Measurements from ENCODE around the gene FOXO1. TPM values are rescaled to one million over a fixed set of nuclear protein-coding genes. Genes with fewer than 3 reads are reported as not detected.

Gene FOXO1
- total RNA-seq, 2 experiments from 2014 or later = 29.2 to 42.1 TPM

- Histone ChIP-seq H3K4me2 (ENCODE audit: low read length) (no peak overlapping the region), H3K4me3 (ENCODE audit: low read depth, low read length, poor library complexity, severe bottlenecking) (no peak overlapping the region), H3K27ac (ENCODE audit: low read depth, low read length, poor library complexity, severe bottlenecking) (no peak overlapping the region), H3K9me3 (ENCODE audit: low read length) (no peaks in the 10 kb centered on the region), H4K20me1 (ENCODE audit: insufficient read depth, low read length) (peaks cover 27% of the 10 kb centered on the region), H3K79me2 (ENCODE audit: insufficient read depth, low read depth, low read length) (peaks cover 100% of the 10 kb centered on the region), H2AFZ (ENCODE audit: low read length) (no peak overlapping the region), H3K4me1 (ENCODE audit: insufficient read depth, low read length, poor library complexity, severe bottlenecking) (peaks cover 45% of the 10 kb centered on the region), H3K36me3 (ENCODE audit: insufficient read depth, low read length) (peaks cover 43% of the 10 kb centered on the region), H3K9me2 (ENCODE audit: insufficient read depth, low read length) (no peaks in the 10 kb centered on the region)
- intact Hi-C loops (cut with micrococcal nuclease; ENCODE audit: unreplicated experiment) = no loop called here
- ChIA-PET CTCF (ENCODE audit: unreplicated experiment) (no interaction called here), POLR2A (interaction anchor here (0.6 to 1.1 kb wide), 5 partner anchors 8 to 1289 kb away, joined by 3 to 6 read pairs (median 3); no protein-coding TSS in a partner anchor)
- no peak for DNase-seq (ENCODE audit: low spot score)
- BruUV-seq (replicated peaks) = no TSS peak
- TF ChIP-seq CTCF (conservative IDR thresholded peaks at IDR 0.05; ENCODE audit: low read length) (no peak), EZH2phosphoT487 (IDR thresholded peaks at IDR 0.05; ENCODE audit: borderline replicate concordance, low read depth, low read length) (no peak)
These were observed 44.2 kb downstream of the FOXO1 start for GRCh38 chr13:40622246-40622645.

GRCh38 chr13:40619479-40619814 lies 47.0 kb downstream of the FOXO1 start:
- BruUV-seq (replicated peaks) = no TSS peak
- H3K27ac ChIP-seq (ENCODE audit: low read depth, low read length, poor library complexity, severe bottlenecking) = no peak overlapping the region

More at GRCh38 chr13:40619479-40619814, 47.0 kb downstream of the FOXO1 start:
- intact Hi-C loops (cut with micrococcal nuclease; ENCODE audit: unreplicated experiment) = no loop called here
- no peak for DNase-seq (ENCODE audit: low spot score)
- no peak overlapping the region for H3K4me2 ChIP-seq (ENCODE audit: low read length)
- peaks cover 30% of the 10 kb centered on the region for H3K36me3 ChIP-seq (ENCODE audit: insufficient read depth, low read length)
- H3K9me3 ChIP-seq (ENCODE audit: low read length) = no peaks in the 10 kb centered on the region
- H3K4me3 ChIP-seq (ENCODE audit: low read depth, low read length, poor library complexity, severe bottlenecking) = no peak overlapping the region
- no peak overlapping the region for H2AFZ ChIP-seq (ENCODE audit: low read length)
- no peaks in the 10 kb centered on the region for H3K9me2 ChIP-seq (ENCODE audit: insufficient read depth, low read length)
- ChIA-PET POLR2A (interaction anchor here (0.8 to 1.1 kb wide), 2 partner anchors 10 to 12 kb away, joined by 3 read pairs; no protein-coding TSS in a partner anchor), CTCF (ENCODE audit: unreplicated experiment) (no interaction called here)
- H3K4me1 ChIP-seq (ENCODE audit: insufficient read depth, low read length, poor library complexity, severe bottlenecking) = peaks cover 41% of the 10 kb centered on the region
- TF ChIP-seq EZH2phosphoT487 (IDR thresholded peaks at IDR 0.05; ENCODE audit: borderline replicate concordance, low read depth, low read length) (no peak), CTCF (conservative IDR thresholded peaks at IDR 0.05; ENCODE audit: low read length) (no peak)
- peaks cover 24% of the 10 kb centered on the region; the same call in 1 of the 2 replicates for H4K20me1 ChIP-seq (ENCODE audit: insufficient read depth, low read length)
- peaks cover 100% of the 10 kb centered on the region for H3K79me2 ChIP-seq (ENCODE audit: insufficient read depth, low read depth, low read length)
